Measurements from ENCODE around the gene C20orf144. TPM values are rescaled to one million over a fixed set of nuclear protein-coding genes. Genes with fewer than 3 reads are reported as not detected.

Gene C20orf144
- total and polyA plus RNA-seq, 4 donors = not detected

GRCh38 chr20:33710681-33711445 is 48.7 kb downstream of the C20orf144 start:
- no peaks in the 10 kb centered on the region for H3K27me3 ChIP-seq (ENCODE audit: control insufficient read depth in 4 of 4, insufficient read depth in 4 of 4, low read length in 3 of 4)
- H3K27ac ChIP-seq (ENCODE audit: low read depth in 1 of 2, low read length in 2 of 2) = no peak overlapping the region
- WGBS = 68% methylated on average over 14 of the region's 14 CpGs
- H3K9ac ChIP-seq (ENCODE audit: low read depth in 1 of 2, low read length in 2 of 2) = no peak overlapping the region
- H3K4me3 ChIP-seq (ENCODE audit: low read depth in 1 of 3, low read length in 3 of 3) = no peak overlapping the region
- H3K4me1 ChIP-seq (ENCODE audit: control insufficient read depth in 4 of 4, insufficient read depth in 4 of 4, low read length in 3 of 4) = no peaks in the 10 kb centered on the region
- H3K9me3 ChIP-seq (ENCODE audit: control insufficient read depth in 4 of 4, low read length in 3 of 4) = no peaks in the 10 kb centered on the region
- no peak for DNase-seq (ENCODE audit: low spot score)
- TF ChIP-seq FOXA1 (IDR thresholded peaks at IDR 0.05) (no peak), HNF4A (conservative IDR thresholded peaks at IDR 0.05) (no peak), TAF1 (conservative IDR thresholded peaks at IDR 0.05) (no peak), ATF3 (IDR thresholded peaks at IDR 0.05) (no peak), RAD21 (IDR thresholded peaks at IDR 0.05) (no peak), ZBTB33 (IDR thresholded peaks at IDR 0.05) (no peak), FOXA2 (IDR thresholded peaks at IDR 0.05) (no peak), GABPA (IDR thresholded peaks at IDR 0.05 in 1 of 2, conservative IDR thresholded peaks at IDR 0.05 in 1 of 2) (no peak), YY1 (IDR thresholded peaks at IDR 0.05) (no peak), SP1 (IDR thresholded peaks at IDR 0.05) (no peak), CTCF (IDR thresholded peaks at IDR 0.05; ENCODE audit: low read depth, low read length, missing input control) (no peak), EGR1 (IDR thresholded peaks at IDR 0.05; ENCODE audit: low read depth in 2 of 2) (no peak), JUND (IDR thresholded peaks at IDR 0.05) (no peak), HNF4G (IDR thresholded peaks at IDR 0.05) (no peak), REST (IDR thresholded peaks at IDR 0.05) (no peak), MAX (IDR thresholded peaks at IDR 0.05) (no peak), RXRA (IDR thresholded peaks at IDR 0.05) (no peak), NR2F2 (IDR thresholded peaks at IDR 0.05) (no peak)
- peaks cover 3 to 29% (median 13%) of the 10 kb centered on the region in 4 donors for H3K36me3 ChIP-seq (ENCODE audit: control insufficient read depth in 4 of 4, insufficient read depth in 3 of 4, low read depth in 1 of 4, low read length in 3 of 4)
